HG03439 (cell line): ENCODE measurements around the gene GAB2.

Experiments used
- ATAC-seq: cut with Tn5 transposase; IDR thresholded peaks from one replicate; pipeline ENCODE4 v1.9.1; 2021; ENCODE audit warnings: mild to moderate bottlenecking, moderate library complexity; ENCODE audit not compliant: unreplicated experiment

GAB2 gene

GRCh38 chr11:78400702-78401101 is 16.9 kb downstream of the GAB2 start:
- no peak for ATAC-seq

- ATAC-seq: no peak
These were observed 17.5 kb downstream of the GAB2 start for GRCh38 chr11:78400116-78400515.

GRCh38 chr11:78399136-78399535 is 18.5 kb downstream of the GAB2 start:
- no peak for ATAC-seq

GRCh38 chr11:78398715-78399114 is 18.9 kb downstream of the GAB2 start:
- no peak for ATAC-seq

GRCh38 chr11:78397398-78397797 is 20.2 kb downstream of the GAB2 start:
- ATAC-seq: peak; percentile 78

- no peak for ATAC-seq
These were observed 22.0 kb downstream of the GAB2 start for GRCh38 chr11:78395597-78395996.

GRCh38 chr11:78392854-78393253 is 24.8 kb downstream of the GAB2 start:
- ATAC-seq: no peak

GRCh38 chr11:78391424-78391823 is 26.2 kb downstream of the GAB2 start:
- ATAC-seq: no peak

GRCh38 chr11:78390809-78391208 is 26.8 kb downstream of the GAB2 start:
- ATAC-seq: no peak

- no peak for ATAC-seq
These were observed 31.2 kb downstream of the GAB2 start for GRCh38 chr11:78386215-78386941.

- no peak for ATAC-seq
These were observed 32.4 kb downstream of the GAB2 start for GRCh38 chr11:78385205-78385604.

GRCh38 chr11:78384231-78384630 is 33.4 kb downstream of the GAB2 start:
- ATAC-seq: no peak

GRCh38 chr11:78381865-78382264 is 35.8 kb downstream of the GAB2 start:
- no peak for ATAC-seq

GRCh38 chr11:78380615-78381051 is 37.0 kb downstream of the GAB2 start:
- ATAC-seq: no peak

GRCh38 chr11:78379039-78379670 is 38.5 kb downstream of the GAB2 start:
- no peak for ATAC-seq

- ATAC-seq: no peak
These were observed 39.8 kb downstream of the GAB2 start for GRCh38 chr11:78377625-78378418.

GRCh38 chr11:78376858-78377257 is 40.8 kb downstream of the GAB2 start:
- ATAC-seq: no peak

- no peak for ATAC-seq
These were observed 42.7 kb downstream of the GAB2 start for GRCh38 chr11:78374917-78375316.

GRCh38 chr11:78373689-78374088 is 43.9 kb downstream of the GAB2 start:
- no peak for ATAC-seq

GRCh38 chr11:78372114-78372768 is 45.4 kb downstream of the GAB2 start:
- no peak for ATAC-seq

- no peak for ATAC-seq
These were observed 46.3 kb downstream of the GAB2 start for GRCh38 chr11:78371221-78371891.
